ACC112 (cell line): ENCODE results near the gene GPBP1.
"Not testable (repeated sequence)": the region's sequence is repeated elsewhere in the genome, so short reads cannot be mapped to it uniquely, and the experiment has no call there.

Source experiments
- H2AFZ ChIP-seq: fragments of 200-600 bp; sonication (generic); one replicate; pipeline ENCODE4 v1.6.0; 2017; ENCODE audit warnings: antibody characterized with exemption, low read length; ENCODE audit not compliant: unreplicated experiment
- H3K27ac ChIP-seq: fragments of 200-600 bp; sonication (generic); 2 replicates; pipeline ENCODE4 v1.5.1; 2014; ENCODE audit warnings: low read depth, mild to moderate bottlenecking, antibody characterized with exemption, low read length, moderate library complexity
- H3K27me3 ChIP-seq: fragments of 200-600 bp; sonication (generic); 2 replicates; pipeline ENCODE4 v1.6.1; 2014; ENCODE audit warnings: mild to moderate bottlenecking, antibody characterized with exemption, low read length, moderate library complexity, mixed read lengths; ENCODE audit not compliant: insufficient read depth
- H3K36me3 ChIP-seq: fragments of 200-600 bp; sonication (generic); 2 replicates; pipeline ENCODE4 v1.6.1; 2016; ENCODE audit warnings: mild to moderate bottlenecking, antibody characterized with exemption, low read length, moderate library complexity, mixed read lengths; ENCODE audit not compliant: insufficient read depth
- H3K4me1 ChIP-seq: fragments of 200-600 bp; sonication (generic); one replicate; pipeline ENCODE4 v1.6.1; 2016; ENCODE audit warnings: low read length, mixed read lengths; ENCODE audit not compliant: insufficient read depth, unreplicated experiment, control insufficient read depth
- H3K4me3 ChIP-seq: fragments of 200-600 bp; sonication (generic); 2 replicates; pipeline ENCODE4 v1.5.1; 2014; ENCODE audit warnings: mild to moderate bottlenecking, low read depth, low read length
- H3K79me2 ChIP-seq: fragments of 200-600 bp; sonication (generic); one replicate; pipeline ENCODE4 v1.6.0; 2016; ENCODE audit warnings: low read length; ENCODE audit not compliant: control insufficient read depth, unreplicated experiment, insufficient read depth

GPBP1 gene

DNA sequence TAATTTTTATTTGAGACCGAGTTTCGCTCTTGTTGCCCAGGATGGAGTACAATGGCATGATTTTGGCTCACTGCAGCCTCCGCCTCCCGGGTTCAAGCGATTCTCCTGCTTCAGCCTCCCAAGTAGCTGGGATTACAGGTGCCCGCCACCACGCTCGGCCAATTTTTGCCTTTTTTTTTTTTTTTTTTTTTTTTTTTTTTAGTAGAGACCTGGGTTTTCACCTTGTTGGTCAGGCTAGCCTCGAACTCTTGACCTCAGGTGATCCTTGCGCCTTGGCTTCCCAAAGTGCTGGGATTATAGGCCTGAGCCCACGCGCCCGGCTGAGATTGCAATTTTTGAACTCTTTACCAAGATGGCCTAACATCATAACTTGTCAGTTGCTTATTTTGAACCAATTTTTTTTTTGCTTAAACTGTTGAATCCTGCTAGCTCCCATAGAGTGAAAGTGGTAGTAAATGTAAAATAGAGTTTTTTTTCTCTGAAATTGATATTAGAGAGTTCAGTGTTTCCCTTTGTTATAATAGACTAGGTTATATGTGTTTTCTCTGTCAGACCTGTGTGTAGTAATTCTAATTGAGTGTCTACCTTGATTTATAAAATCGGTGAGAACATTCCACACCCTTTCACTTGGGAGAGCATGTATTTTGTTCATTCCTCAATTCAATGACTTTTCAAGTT, 3.8 kb downstream of the GPBP1 start:
- Histone ChIP-seq H3K27me3 (no peaks in the 10 kb centered on the region), H3K79me2 (peaks cover 88% of the 10 kb centered on the region), H3K27ac (peak overlapping the region; percentile 97), H3K4me3 (peak overlapping the region; percentile 94), H3K36me3 (peaks cover 20% of the 10 kb centered on the region), H2AFZ (no peak overlapping the region), H3K4me1 (peaks cover 26% of the 10 kb centered on the region)

DNA sequence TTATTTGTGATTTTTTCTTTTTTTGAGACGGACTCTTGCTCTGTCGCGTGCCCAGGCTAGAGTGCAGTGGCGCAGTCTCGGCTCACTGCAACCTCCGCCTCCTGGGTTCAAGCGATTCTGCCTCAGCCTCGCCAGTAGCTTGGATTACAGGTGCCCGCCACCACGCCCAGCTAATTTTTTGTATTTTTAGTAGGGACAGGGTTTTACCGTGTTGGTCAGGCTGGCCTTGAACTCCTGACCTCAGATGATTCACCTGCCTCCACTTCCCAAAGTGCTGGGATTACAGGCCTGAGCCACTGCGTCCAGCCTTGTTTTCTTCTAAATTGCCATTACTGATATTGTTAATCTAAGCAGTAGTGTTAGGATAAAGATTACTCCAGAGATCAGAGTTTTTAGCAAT, 4.4 kb downstream of the GPBP1 start:
- not testable (repeated sequence) for H3K27ac ChIP-seq, H3K27me3 ChIP-seq, H2AFZ ChIP-seq
- Histone ChIP-seq H3K4me3 (peak overlapping the region; percentile 94), H3K36me3 (peaks cover 20% of the 10 kb centered on the region), H3K4me1 (peaks cover 26% of the 10 kb centered on the region), H3K79me2 (peaks cover 93% of the 10 kb centered on the region)

DNA sequence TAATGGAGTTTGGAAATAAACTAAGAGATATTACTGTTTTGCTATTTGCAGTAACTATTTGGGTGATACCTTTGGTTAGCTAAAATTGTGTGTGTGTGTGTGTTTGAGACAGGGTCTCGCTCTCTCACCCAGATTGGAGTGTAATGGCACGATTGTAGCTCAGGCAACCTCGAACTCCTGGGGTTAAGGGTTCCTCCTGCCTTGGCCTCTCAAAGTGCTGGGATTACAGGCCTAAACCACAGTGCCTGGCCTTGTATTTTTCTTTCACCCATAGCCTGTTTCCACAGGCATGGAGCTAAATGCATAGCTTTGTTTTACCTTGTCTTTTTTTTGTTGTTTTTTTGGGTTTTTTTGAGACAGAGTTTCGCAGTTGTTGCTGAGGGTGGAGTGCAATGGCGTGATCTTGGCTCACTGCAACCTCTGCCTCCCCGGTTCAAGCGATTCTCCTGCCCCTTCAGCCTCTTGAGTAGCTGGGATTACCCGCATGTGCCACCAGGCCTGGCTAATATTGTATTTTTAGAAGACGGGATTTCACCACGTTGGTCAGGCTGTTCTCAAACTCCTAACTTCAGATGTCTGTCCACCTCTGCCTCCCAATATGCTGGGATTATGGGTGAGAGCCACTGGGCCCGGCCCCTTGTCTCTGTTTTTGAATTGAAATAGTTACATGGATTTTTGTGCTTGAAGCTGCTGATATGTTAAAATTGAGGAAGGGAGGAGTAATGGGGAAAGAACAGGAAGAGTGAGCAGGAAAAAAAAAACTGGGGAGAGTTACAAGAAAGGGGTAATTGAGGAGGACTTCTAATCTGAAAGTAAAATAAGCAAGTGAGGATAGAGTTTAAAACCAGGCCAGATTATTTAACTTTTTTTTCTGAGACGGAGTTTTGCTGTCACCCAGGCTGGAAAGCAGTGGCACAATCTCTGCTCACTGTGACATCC, 5.7 kb downstream of the GPBP1 start:
- Histone ChIP-seq H3K79me2 (peaks cover 99% of the 10 kb centered on the region), H3K27ac (no peak overlapping the region), H3K36me3 (peaks cover 29% of the 10 kb centered on the region), H3K4me3 (peak overlapping the region; percentile 94), H3K27me3 (no peaks in the 10 kb centered on the region), H3K4me1 (peaks cover 30% of the 10 kb centered on the region), H2AFZ (no peak overlapping the region)

DNA sequence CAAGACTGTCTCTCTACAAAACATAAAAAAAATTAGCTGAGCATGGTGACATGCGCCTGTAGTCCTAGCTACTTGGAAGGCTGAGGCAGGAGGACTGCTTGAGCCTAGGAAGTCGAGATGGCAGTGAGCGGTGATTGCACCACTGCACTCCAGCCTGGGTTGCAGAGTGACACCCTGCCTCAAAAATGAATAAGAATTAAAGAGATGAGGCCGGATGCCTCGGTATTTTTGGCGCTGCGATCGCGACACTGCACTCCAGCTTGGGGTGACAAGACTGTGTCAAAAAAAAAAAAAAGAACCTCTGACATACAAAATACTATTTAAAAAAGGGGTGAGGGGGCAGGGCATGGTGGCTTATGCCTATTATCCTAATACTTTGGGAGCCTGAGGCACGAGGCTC, 7.3 kb downstream of the GPBP1 start:
- Histone ChIP-seq H3K79me2 (peaks cover 99% of the 10 kb centered on the region), H3K36me3 (peaks cover 26% of the 10 kb centered on the region), H3K4me3 (no peak overlapping the region), H3K4me1 (peaks cover 44% of the 10 kb centered on the region), H2AFZ (no peak overlapping the region), H3K27me3 (no peaks in the 10 kb centered on the region), H3K27ac (no peak overlapping the region)

DNA sequence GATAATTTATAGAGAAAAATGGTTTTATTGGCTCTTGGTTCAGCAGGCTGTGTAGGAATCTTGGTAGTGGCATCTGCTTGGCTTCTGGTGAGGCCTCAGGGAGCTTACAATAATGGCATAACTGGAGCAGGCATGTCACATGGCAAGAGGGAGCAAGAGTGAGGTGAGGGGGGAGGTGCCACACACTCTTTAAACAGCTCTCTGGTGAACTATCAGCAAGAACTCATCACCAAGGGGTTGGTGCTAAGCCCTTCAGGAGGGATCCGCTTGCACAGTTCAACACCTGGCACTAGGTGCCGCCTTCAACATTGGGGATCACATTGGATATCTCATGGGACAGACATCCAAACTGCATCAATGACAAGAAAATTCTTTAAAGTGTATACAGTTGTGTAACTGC, 10.5 kb downstream of the GPBP1 start:
- Histone ChIP-seq H3K27me3 (no peaks in the 10 kb centered on the region), H3K4me1 (peaks cover 30% of the 10 kb centered on the region), H3K79me2 (peaks cover 99% of the 10 kb centered on the region), H3K4me3 (no peak overlapping the region), H3K27ac (no peak overlapping the region), H2AFZ (no peak overlapping the region), H3K36me3 (peaks cover 12% of the 10 kb centered on the region)

DNA sequence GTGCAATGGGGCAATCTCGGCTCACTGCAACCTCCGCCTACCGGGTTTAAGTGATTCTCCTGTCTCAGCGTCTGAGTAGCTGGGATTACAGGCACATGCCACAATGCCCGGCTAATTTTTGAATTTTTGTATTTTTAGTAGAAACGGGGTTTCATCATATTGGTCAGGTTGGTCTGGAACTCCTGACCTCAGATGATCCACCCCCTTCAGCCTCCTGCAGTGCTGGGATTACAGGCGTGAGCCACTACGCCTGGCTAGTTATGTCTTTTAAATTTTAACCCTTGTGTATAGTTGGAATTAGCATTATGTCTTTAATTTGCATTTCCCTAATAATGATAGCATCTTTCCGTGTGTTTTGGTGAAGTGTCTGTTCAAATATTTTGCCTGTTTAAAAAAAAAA, 11.5 kb downstream of the GPBP1 start:
- H3K4me1 ChIP-seq: peaks cover 23% of the 10 kb centered on the region
- no peak overlapping the region for H3K27ac ChIP-seq
- H3K27me3 ChIP-seq: no peaks in the 10 kb centered on the region
- H3K79me2 ChIP-seq: peaks cover 99% of the 10 kb centered on the region
- peaks cover 12% of the 10 kb centered on the region for H3K36me3 ChIP-seq
- H2AFZ ChIP-seq: no peak overlapping the region
- H3K4me3 ChIP-seq: no peak overlapping the region

DNA sequence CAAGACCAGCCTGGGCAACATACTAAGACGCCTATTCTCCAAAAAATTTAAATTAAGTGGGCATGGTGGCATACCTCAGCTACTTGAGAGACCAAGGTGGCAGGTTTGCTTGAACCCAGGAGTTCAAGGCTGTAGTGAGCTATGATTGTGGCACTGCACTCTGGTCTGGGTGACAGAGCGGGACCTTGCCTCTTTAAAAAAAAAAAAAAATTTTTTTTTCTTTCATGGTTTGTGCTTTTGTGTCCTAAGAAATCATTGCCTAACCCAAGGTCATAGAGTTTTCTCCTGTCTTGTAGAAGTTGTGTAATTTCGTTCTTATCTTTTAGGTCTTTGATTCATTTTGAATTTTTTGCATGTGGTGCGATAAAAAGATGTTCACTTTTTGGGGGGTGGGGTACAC, 12.3 kb downstream of the GPBP1 start:
- no peak overlapping the region for H3K4me3 ChIP-seq
- peaks cover 23% of the 10 kb centered on the region for H3K4me1 ChIP-seq
- H3K27ac ChIP-seq: no peak overlapping the region
- peaks cover 10% of the 10 kb centered on the region for H3K36me3 ChIP-seq
- H2AFZ ChIP-seq: no peak overlapping the region
- H3K79me2 ChIP-seq: peaks cover 98% of the 10 kb centered on the region
- H3K27me3 ChIP-seq: no peaks in the 10 kb centered on the region

DNA sequence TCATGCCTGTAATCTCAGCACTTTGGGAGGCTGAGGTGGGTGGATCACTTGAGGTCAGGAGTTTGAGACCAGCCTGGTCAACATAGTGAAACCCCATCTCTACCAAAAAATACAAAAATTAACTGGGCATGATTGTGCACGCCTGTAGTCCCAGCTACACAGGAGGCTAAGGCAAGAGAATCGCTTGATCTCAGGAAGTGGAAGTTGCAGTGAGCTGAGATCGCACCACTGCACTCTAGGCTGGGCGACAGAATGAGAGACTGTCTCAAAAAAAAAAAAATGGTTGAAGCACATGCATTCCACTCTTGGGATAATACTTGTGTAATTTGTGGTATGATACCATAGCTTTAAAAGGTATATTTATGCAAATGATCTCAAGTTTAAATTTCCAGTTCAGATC, 14.1 kb downstream of the GPBP1 start:
- H3K27me3 ChIP-seq, H3K4me3 ChIP-seq, H2AFZ ChIP-seq, H3K27ac ChIP-seq, H3K36me3 ChIP-seq: not testable (repeated sequence)
- Histone ChIP-seq H3K79me2 (peaks cover 97% of the 10 kb centered on the region), H3K4me1 (peaks cover 23% of the 10 kb centered on the region)

DNA sequence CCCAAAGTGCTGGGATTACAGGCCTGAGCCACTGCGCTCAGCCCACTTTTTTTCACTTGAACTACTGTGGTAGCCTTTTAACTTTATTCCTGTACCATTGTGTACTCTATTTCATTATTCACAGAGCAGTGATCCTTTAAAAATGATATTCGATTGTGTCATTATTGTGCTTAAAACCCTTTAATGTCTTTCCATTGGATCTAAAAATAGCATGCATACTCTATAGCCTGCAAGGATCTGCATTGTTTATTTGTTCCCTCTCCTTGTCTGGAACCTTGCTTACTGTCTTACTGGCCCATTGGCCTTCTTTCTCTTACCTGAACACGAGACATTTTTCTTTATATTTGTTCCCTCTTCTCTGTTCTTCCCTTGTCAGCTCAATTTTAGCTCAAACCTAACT, 15.7 kb downstream of the GPBP1 start:
- H3K27ac ChIP-seq: no peak overlapping the region
- peaks cover 96% of the 10 kb centered on the region for H3K79me2 ChIP-seq
- H3K4me1 ChIP-seq: peaks cover 18% of the 10 kb centered on the region
- H3K36me3 ChIP-seq: peaks cover 1% of the 10 kb centered on the region
- no peaks in the 10 kb centered on the region for H3K27me3 ChIP-seq
- H2AFZ ChIP-seq: no peak overlapping the region
- no peak overlapping the region for H3K4me3 ChIP-seq

DNA sequence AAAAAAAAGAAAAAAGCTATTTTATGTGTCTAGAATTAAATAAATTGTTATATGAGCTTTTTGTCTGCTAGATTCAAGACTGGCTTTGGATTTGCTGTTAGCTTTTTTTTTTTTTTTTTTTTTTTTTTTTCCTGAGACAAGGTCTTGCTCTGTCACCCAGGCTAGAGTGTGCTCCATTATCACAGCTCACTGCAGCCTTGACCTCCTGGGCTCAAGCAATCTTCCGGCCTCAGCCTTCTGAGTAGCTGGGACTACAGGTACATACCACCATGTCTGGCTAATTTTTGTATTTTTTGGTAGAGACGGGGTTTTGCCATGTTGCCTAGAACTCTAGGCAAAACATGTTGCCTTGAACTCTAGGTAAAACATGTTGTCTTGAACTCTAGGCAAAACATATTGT, 16.7 kb downstream of the GPBP1 start:
- H3K4me1 ChIP-seq: peaks cover 8% of the 10 kb centered on the region
- H3K36me3 ChIP-seq: no peaks in the 10 kb centered on the region
- no peak overlapping the region for H2AFZ ChIP-seq
- no peak overlapping the region for H3K27ac ChIP-seq
- no peaks in the 10 kb centered on the region for H3K27me3 ChIP-seq
- H3K79me2 ChIP-seq: peaks cover 96% of the 10 kb centered on the region
- H3K4me3 ChIP-seq: no peak overlapping the region

DNA sequence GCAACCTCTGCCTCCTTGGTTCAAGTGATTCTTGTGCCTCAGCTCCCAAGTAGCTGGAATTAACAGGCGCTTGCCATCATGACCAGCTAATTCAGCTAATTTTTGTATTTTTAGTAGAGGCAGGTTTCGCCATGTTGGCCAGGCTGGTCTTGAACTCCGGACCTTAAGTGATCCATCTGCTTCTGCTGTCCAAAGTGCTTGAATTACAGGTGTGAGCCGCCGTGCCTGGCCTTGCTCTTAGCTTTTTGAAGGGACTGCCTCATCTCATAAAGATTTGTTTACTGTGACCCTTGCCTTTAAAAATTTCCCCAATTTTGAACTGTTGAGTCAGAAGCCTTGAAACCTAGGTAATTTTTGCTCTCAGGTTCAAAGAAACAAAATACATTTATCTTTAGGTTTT, 17.3 kb downstream of the GPBP1 start:
- Histone ChIP-seq H3K36me3 (peaks cover 3% of the 10 kb centered on the region; the same call in 1 of the 2 replicates), H2AFZ (no peak overlapping the region), H3K27ac (no peak overlapping the region), H3K79me2 (peaks cover 95% of the 10 kb centered on the region), H3K4me1 (peaks cover 5% of the 10 kb centered on the region), H3K4me3 (no peak overlapping the region), H3K27me3 (no peaks in the 10 kb centered on the region)
